B cell (primary cell): ENCODE data around the gene RBMS3. TPM values are rescaled to one million over a fixed set of nuclear protein-coding genes. Genes with fewer than 3 reads are reported as not detected.

ENCODE experiments used
- ATAC-seq: fragments of 200-7000 bp; cut with Tn5 transposase; one replicate; pipeline ENCODE4 v1.10.0; 2021; ENCODE audit warnings: low read depth, mild to moderate bottlenecking, moderate number of reproducible peaks, moderate library complexity
- CTCF ChIA-PET: fragments of 350-600 bp; sonication (Branson Sonifier 250); formaldehyde crosslinking; loops from one replicate; lab custom pipeline; 2021; ENCODE audit warnings: antibody characterized with exemption, inconsistent platforms; lab: Charles Lee
- POLR2A ChIA-PET: fragments of 350-600 bp; sonication (Branson Sonifier 250); formaldehyde crosslinking; loops from one replicate; lab custom pipeline; 2021; ENCODE audit warnings: antibody characterized with exemption; lab: Charles Lee
- DNase-seq: peaks from one replicate; pipeline ENCODE4 v3.0.0; 2013
- H2AFZ ChIP-seq: 2 replicates; pipeline ENCODE4 v1.6.1; 2012; ENCODE audit warnings: mild to moderate bottlenecking, low read depth, low read length; ENCODE audit not compliant: insufficient read depth, poor library complexity, severe bottlenecking
- H3K27ac ChIP-seq, 2 donors: 1 replicate in 1 of 2; 2 replicates in 1 of 2; pipeline ENCODE4 v1.5.1; 2012 to 2013; ENCODE audit warnings: low read length in 2 of 2, mild to moderate bottlenecking in 2 of 2, moderate library complexity in 1 of 2
- H3K27me3 ChIP-seq, 4 experiments: fragments of 200-600 bp in 1 of 4; sonication (generic) in 1 of 4; replicated peaks in 1 of 4; 1 replicate in 2 of 4; 2 replicates in 2 of 4; pipeline versions ENCODE4 v1.6.1 to v1.7.0; 2013 to 2016; ENCODE audit warnings: low read length in 3 of 4, mild to moderate bottlenecking in 2 of 4, mixed read lengths in 1 of 4, moderate library complexity in 1 of 4; ENCODE audit not compliant: insufficient read depth in 4 of 4, control insufficient read depth in 3 of 4; ENCODE audit errors: control extremely low read depth in 1 of 4
- H3K36me3 ChIP-seq, 2 experiments: replicated peaks in 1 of 2; 1 replicate in 1 of 2; 2 replicates in 1 of 2; pipeline versions ENCODE4 v1.6.1 to v1.7.1; 2013; ENCODE audit warnings: low read length in 1 of 2; ENCODE audit not compliant: insufficient read depth in 2 of 2, control insufficient read depth in 1 of 2; ENCODE audit errors: control extremely low read depth in 1 of 2, extremely low read depth in 1 of 2
- H3K4me1 ChIP-seq, 2 donors: fragments of 200-600 bp in 1 of 2; sonication (generic) in 1 of 2; 1 replicate in 1 of 2; 2 replicates in 1 of 2; pipeline versions ENCODE4 v1.5.1 to v1.6.1; 2013 to 2017; ENCODE audit warnings: low read length in 2 of 2; ENCODE audit not compliant: control insufficient read depth in 2 of 2, insufficient read depth in 2 of 2
- H3K4me2 ChIP-seq: replicated peaks from 2 replicates; pipeline ENCODE3; 2012; ENCODE audit warnings: mild to moderate bottlenecking, low read depth, low read length; ENCODE audit not compliant: poor library complexity, severe bottlenecking
- H3K4me3 ChIP-seq, 5 experiments: fragments of 200-600 bp in 1 of 5; sonication (generic) in 1 of 5; 1 replicate in 3 of 5; 2 replicates in 2 of 5; pipeline versions ENCODE4 v1.5.1 to v1.7.0; 2011 to 2016; ENCODE audit warnings: low read length in 4 of 5, mild to moderate bottlenecking in 4 of 5, low read depth in 2 of 5, control low read depth in 1 of 5, moderate library complexity in 1 of 5; ENCODE audit not compliant: insufficient read depth in 1 of 5; ENCODE audit errors: control extremely low read depth in 1 of 5, extremely low read depth in 1 of 5
- H3K79me2 ChIP-seq: fragments of 200-600 bp; sonication (generic); one replicate; pipeline ENCODE4 v1.6.0; 2016; ENCODE audit warnings: low read length; ENCODE audit not compliant: control insufficient read depth, insufficient read depth
- H3K9ac ChIP-seq: fragments of 200-600 bp; sonication (generic); 2 replicates; pipeline ENCODE4 v1.6.1; 2017; ENCODE audit warnings: mild to moderate bottlenecking, low read length, moderate library complexity
- H3K9me3 ChIP-seq, 3 donors: one replicate each; pipeline versions ENCODE4 v1.6.1 to v1.7.1; 2013; ENCODE audit warnings: low read length in 2 of 3; ENCODE audit not compliant: control insufficient read depth in 2 of 3, insufficient read depth in 1 of 3; ENCODE audit errors: control extremely low read depth in 1 of 3
- H4K20me1 ChIP-seq: 2 replicates; pipeline ENCODE4 v1.6.0; 2012; ENCODE audit warnings: mild to moderate bottlenecking, low read length; ENCODE audit not compliant: insufficient read depth, control insufficient read depth, poor library complexity, severe bottlenecking
- H3K27ac Mint-ChIP-seq: one replicate; pipeline ENCODE4 v1.8.0; 2021; ENCODE audit warnings: mixed read lengths
- H3K27me3 Mint-ChIP-seq: one replicate; pipeline ENCODE4 v1.8.0; 2021; ENCODE audit warnings: mixed read lengths
- H3K4me1 Mint-ChIP-seq: one replicate; pipeline ENCODE4 v1.8.0; 2021; ENCODE audit warnings: mixed read lengths
- H3K4me3 Mint-ChIP-seq: one replicate; pipeline ENCODE4 v1.8.0; 2021; ENCODE audit warnings: mixed read lengths
- H3K9me3 Mint-ChIP-seq: one replicate; pipeline ENCODE4 v1.8.0; 2022; ENCODE audit warnings: mixed read lengths; ENCODE audit not compliant: insufficient read depth
- EZH2 ChIP-seq: IDR thresholded peaks from 2 replicates; pipeline ENCODE4 v1.6.1; 2012; ENCODE audit warnings: borderline replicate concordance, low read depth, mild to moderate bottlenecking, moderate library complexity, low read length; ENCODE audit not compliant: insufficient read depth, poor library complexity, severe bottlenecking
- WGBS: methylation state at CpG from one replicate; pipeline ENCODE4 v1.1.5; 2013; ENCODE audit warnings: missing lambda C conversion rate; ENCODE audit not compliant: insufficient coverage; 5-methylcytosine and 5-hydroxymethylcytosine counted together
- intact Hi-C: fragments of 100-400 bp; cut with micrococcal nuclease; formaldehyde crosslinking; loops from one replicate; pipeline ENCODE4 v1.10.0; 2022
- polyA plus RNA-seq: library from polyadenylated mRNA; depleted of rRNA; stranded (reverse); fragments of >200 nt; gene quantifications from 2 replicates; pipeline ENCODE4 v1.2.3, GENCODE V29; 2012
- total RNA-seq, 2 donors: library from RNA; stranded (reverse); fragments of 120-200 nt in 1 of 2; gene quantifications; 1 replicate in 1 of 2; 2 replicates in 1 of 2; pipeline versions ENCODE4 v1.2.3 to v1.2.4, GENCODE V29; 2013 to 2022
- TF ChIP-seq, protein P1 (sequence below): fragments of 200-600 bp; IDR thresholded peaks from one replicate; pipeline ENCODE4 v1.8.0; 2022; ENCODE audit warnings: antibody characterized with exemption, mild to moderate bottlenecking

Gene RBMS3
- total and polyA plus RNA-seq, 2 donors (not counting 1 experiment from before 2014, with no cell fraction given) = not detected

DNA sequence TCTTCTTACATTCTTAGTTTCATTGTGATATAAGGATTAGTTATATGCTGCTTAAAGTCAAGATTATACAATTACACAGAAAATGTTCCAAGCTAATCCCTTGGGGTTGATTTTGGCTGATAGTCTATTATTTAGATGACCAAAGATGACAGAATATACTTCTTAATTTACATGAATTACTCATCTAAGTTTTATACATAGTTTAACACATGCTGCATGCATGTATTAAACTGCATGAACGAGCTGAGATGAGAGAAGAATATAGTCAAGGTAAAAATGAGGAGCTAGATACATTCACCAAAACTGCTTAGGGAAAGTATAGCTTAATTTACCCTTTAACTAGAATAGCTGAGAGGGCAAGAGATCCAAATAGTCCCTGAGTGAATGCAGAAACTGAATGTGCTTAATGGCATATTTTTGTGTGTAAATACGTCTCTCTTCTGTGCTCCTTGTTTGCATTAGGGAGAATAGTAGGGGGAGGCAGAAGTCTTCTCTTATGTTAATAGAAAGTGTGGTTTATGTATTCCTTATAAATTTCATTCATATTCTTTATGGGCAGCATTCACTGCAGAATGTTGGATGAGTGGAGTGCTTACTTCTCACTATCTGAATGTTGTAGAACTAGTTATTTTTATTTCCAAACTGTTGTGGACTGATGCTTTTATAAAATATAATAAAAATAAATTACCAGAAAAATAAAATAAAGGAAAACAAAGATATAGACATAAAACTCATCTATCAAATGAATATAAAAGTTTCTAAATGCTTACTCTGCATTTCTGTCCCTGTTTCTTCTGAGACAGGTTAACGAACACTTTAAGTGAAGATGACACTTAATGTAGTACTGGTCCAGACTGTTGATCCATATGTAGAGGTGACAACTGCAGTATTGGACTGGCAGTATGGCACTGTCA is 327.8 kb downstream of the RBMS3 start:
- POLR2A ChIA-PET = no interaction called here
- CTCF ChIA-PET = no interaction called here
- WGBS = 100% methylated on average over 1 of the region's 3 CpGs

GRCh38 chr3:29609328-29609811 is 328.5 kb downstream of the RBMS3 start:
- Histone ChIP-seq H2AFZ (no peak overlapping the region), H3K9ac (no peak overlapping the region), H3K4me1 (no peaks in the 10 kb centered on the region), H3K36me3 (no peaks in the 10 kb centered on the region), H3K27me3 (no peaks in the 10 kb centered on the region), H3K4me3 (no peak overlapping the region), H3K27ac (no peak overlapping the region), H4K20me1 (no peaks in the 10 kb centered on the region), H3K9me3 (peaks cover 0 to 2% (median 0%) of the 10 kb centered on the region in 3 donors), H3K79me2 (no peaks in the 10 kb centered on the region), H3K4me2 (no peak overlapping the region)
- ChIA-PET POLR2A (no interaction called here), CTCF (no interaction called here)
- intact Hi-C loops = no loop called here
- no peak for TF ChIP-seq EZH2
- TF ChIP-seq, protein P1, sequence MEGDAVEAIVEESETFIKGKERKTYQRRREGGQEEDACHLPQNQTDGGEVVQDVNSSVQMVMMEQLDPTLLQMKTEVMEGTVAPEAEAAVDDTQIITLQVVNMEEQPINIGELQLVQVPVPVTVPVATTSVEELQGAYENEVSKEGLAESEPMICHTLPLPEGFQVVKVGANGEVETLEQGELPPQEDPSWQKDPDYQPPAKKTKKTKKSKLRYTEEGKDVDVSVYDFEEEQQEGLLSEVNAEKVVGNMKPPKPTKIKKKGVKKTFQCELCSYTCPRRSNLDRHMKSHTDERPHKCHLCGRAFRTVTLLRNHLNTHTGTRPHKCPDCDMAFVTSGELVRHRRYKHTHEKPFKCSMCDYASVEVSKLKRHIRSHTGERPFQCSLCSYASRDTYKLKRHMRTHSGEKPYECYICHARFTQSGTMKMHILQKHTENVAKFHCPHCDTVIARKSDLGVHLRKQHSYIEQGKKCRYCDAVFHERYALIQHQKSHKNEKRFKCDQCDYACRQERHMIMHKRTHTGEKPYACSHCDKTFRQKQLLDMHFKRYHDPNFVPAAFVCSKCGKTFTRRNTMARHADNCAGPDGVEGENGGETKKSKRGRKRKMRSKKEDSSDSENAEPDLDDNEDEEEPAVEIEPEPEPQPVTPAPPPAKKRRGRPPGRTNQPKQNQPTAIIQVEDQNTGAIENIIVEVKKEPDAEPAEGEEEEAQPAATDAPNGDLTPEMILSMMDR = no peak
- ATAC-seq = no peak
- Mint-ChIP-seq H3K4me3 (no peak overlapping the region), H3K27me3 (no peaks in the 10 kb centered on the region), H3K4me1 (no peaks in the 10 kb centered on the region), H3K27ac (no peak overlapping the region), H3K9me3 (no peaks in the 10 kb centered on the region)
- no peak for DNase-seq

More for the DNA sequence above, 327.8 kb downstream of the RBMS3 start:
- no peaks in the 10 kb centered on the region for H3K9me3 Mint-ChIP-seq
- H3K4me1 ChIP-seq = no peaks in the 10 kb centered on the region
- no peaks in the 10 kb centered on the region for H4K20me1 ChIP-seq
- H3K4me3 ChIP-seq = no peak overlapping the region
- no peaks in the 10 kb centered on the region for H3K79me2 ChIP-seq
- no peak for TF ChIP-seq EZH2
- TF ChIP-seq, protein P1 = no peak
- no peaks in the 10 kb centered on the region for H3K4me1 Mint-ChIP-seq
- ATAC-seq = no peak
- intact Hi-C loops = no loop called here
- H3K27ac Mint-ChIP-seq = no peak overlapping the region
- no peaks in the 10 kb centered on the region for H3K9me3 ChIP-seq
- no peak overlapping the region for H3K4me3 Mint-ChIP-seq
- no peak overlapping the region for H2AFZ ChIP-seq
- DNase-seq = no peak
- H3K27ac ChIP-seq = no peak overlapping the region
- no peaks in the 10 kb centered on the region for H3K36me3 ChIP-seq
- no peak overlapping the region for H3K9ac ChIP-seq
- H3K27me3 ChIP-seq = no peaks in the 10 kb centered on the region
- H3K27me3 Mint-ChIP-seq = no peaks in the 10 kb centered on the region
- H3K4me2 ChIP-seq = no peak overlapping the region
